Chondrocyte (in vitro differentiated cells): Measurements from ENCODE around the gene ASXL3. TPM values are rescaled to one million over a fixed set of nuclear protein-coding genes. Genes with fewer than 3 reads are reported as not detected.

Source experiments
- DNase-seq: peaks from one replicate; pipeline ENCODE4 v3.0.0; 2021; ENCODE audit warnings: mixed read lengths, low spot score
- H3K27ac Mint-ChIP-seq: one replicate; pipeline ENCODE4 v1.8.0; 2021; ENCODE audit warnings: mild to moderate bottlenecking, moderate library complexity, mixed read lengths; ENCODE audit not compliant: unreplicated experiment
- H3K27me3 Mint-ChIP-seq: 2 replicates; pipeline ENCODE4 v1.8.0; 2021; ENCODE audit warnings: low read depth, mixed read lengths
- H3K36me3 Mint-ChIP-seq: 2 replicates; pipeline ENCODE4 v1.8.0; 2021; ENCODE audit warnings: low read depth, mixed read lengths
- H3K4me1 Mint-ChIP-seq: 2 replicates; pipeline ENCODE4 v1.8.0; 2021; ENCODE audit warnings: low read depth, mild to moderate bottlenecking, mixed read lengths
- H3K4me3 Mint-ChIP-seq: one replicate; pipeline ENCODE4 v1.8.0; 2021; ENCODE audit warnings: mild to moderate bottlenecking, moderate library complexity, mixed read lengths; ENCODE audit not compliant: unreplicated experiment
- H3K9me3 Mint-ChIP-seq: 2 replicates; pipeline ENCODE4 v1.8.0; 2021; ENCODE audit warnings: low read depth, mixed read lengths
- CTCF ChIP-seq: fragments of 200-600 bp; sonication (generic); IDR thresholded peaks from 2 replicates; pipeline ENCODE4 v1.5.0; 2021; ENCODE audit warnings: antibody characterized with exemption, mild to moderate bottlenecking, moderate library complexity
- total RNA-seq: library from RNA; stranded (reverse); gene quantifications from 3 replicates; pipeline ENCODE4 v1.2.1, GENCODE V29; 2021

The ASXL3 gene
- total RNA-seq, 1 donor from 2014 or later = 3.9 TPM

GRCh38 chr18:33741760-33742159 is 163.7 kb downstream of the ASXL3 start:
- Mint-ChIP-seq H3K36me3 (peaks cover 23% of the 10 kb centered on the region), H3K4me1 (no peaks in the 10 kb centered on the region), H3K27ac (no peak overlapping the region), H3K4me3 (no peak overlapping the region), H3K27me3 (no peaks in the 10 kb centered on the region), H3K9me3 (no peaks in the 10 kb centered on the region)
- no peak for DNase-seq
- TF ChIP-seq CTCF = no peak

- H3K27me3 Mint-ChIP-seq = no peaks in the 10 kb centered on the region
- no peaks in the 10 kb centered on the region for H3K4me1 Mint-ChIP-seq
- H3K36me3 Mint-ChIP-seq = peaks cover 19% of the 10 kb centered on the region
- DNase-seq = no peak
- no peak overlapping the region for H3K4me3 Mint-ChIP-seq
- H3K9me3 Mint-ChIP-seq = no peaks in the 10 kb centered on the region
- TF ChIP-seq CTCF = peak; percentile 32
- H3K27ac Mint-ChIP-seq = no peak overlapping the region
Observed at GRCh38 chr18:33744032-33744697, 166.1 kb downstream of the ASXL3 start.

- H3K4me1 Mint-ChIP-seq = peaks cover 10% of the 10 kb centered on the region
- TF ChIP-seq CTCF = no peak
- H3K36me3 Mint-ChIP-seq = peaks cover 10% of the 10 kb centered on the region
- H3K9me3 Mint-ChIP-seq = no peaks in the 10 kb centered on the region
- no peak for DNase-seq
- no peak overlapping the region for H3K27ac Mint-ChIP-seq
- H3K4me3 Mint-ChIP-seq = no peak overlapping the region
- H3K27me3 Mint-ChIP-seq = no peaks in the 10 kb centered on the region
Observed at GRCh38 chr18:33745151-33745795, 167.3 kb downstream of the ASXL3 start.

GRCh38 chr18:33745871-33746545 is 168.0 kb downstream of the ASXL3 start:
- no peak overlapping the region for H3K27ac Mint-ChIP-seq
- peaks cover 10% of the 10 kb centered on the region for H3K36me3 Mint-ChIP-seq
- no peak for DNase-seq
- no peaks in the 10 kb centered on the region for H3K27me3 Mint-ChIP-seq
- peaks cover 15% of the 10 kb centered on the region for H3K4me1 Mint-ChIP-seq
- TF ChIP-seq CTCF = no peak
- no peak overlapping the region for H3K4me3 Mint-ChIP-seq
- no peaks in the 10 kb centered on the region for H3K9me3 Mint-ChIP-seq

- H3K4me3 Mint-ChIP-seq = no peak overlapping the region
- no peaks in the 10 kb centered on the region for H3K9me3 Mint-ChIP-seq
- TF ChIP-seq CTCF = no peak
- no peaks in the 10 kb centered on the region for H3K36me3 Mint-ChIP-seq
- H3K27ac Mint-ChIP-seq = peak overlapping the region; percentile 43
- no peaks in the 10 kb centered on the region for H3K27me3 Mint-ChIP-seq
- peaks cover 15% of the 10 kb centered on the region for H3K4me1 Mint-ChIP-seq
- no peak for DNase-seq
Observed at GRCh38 chr18:33749834-33750233, 171.8 kb downstream of the ASXL3 start.
